HG03439 (cell line): Measurements from ENCODE around the gene TNN.

Experiments
- ATAC-seq: cut with Tn5 transposase; IDR thresholded peaks from one replicate; pipeline ENCODE4 v1.9.1; 2021; ENCODE audit warnings: mild to moderate bottlenecking, moderate library complexity; ENCODE audit not compliant: unreplicated experiment

Gene TNN

GRCh38 chr1:175172503-175172902 is 104.9 kb downstream of the TNN start:
- no peak for ATAC-seq

GRCh38 chr1:175173531-175173930 is 105.9 kb downstream of the TNN start:
- no peak for ATAC-seq

- peak; percentile 59 for ATAC-seq
Measured at GRCh38 chr1:175174309-175175102, 106.9 kb downstream of the TNN start.

- ATAC-seq: no peak
Measured at GRCh38 chr1:175176246-175176645, 108.6 kb downstream of the TNN start.

GRCh38 chr1:175178056-175178455 is 110.4 kb downstream of the TNN start:
- no peak for ATAC-seq

- no peak for ATAC-seq
Measured at GRCh38 chr1:175178456-175178855, 110.8 kb downstream of the TNN start.

- no peak for ATAC-seq
Measured at GRCh38 chr1:175179837-175180590, 112.4 kb downstream of the TNN start.

- no peak for ATAC-seq
Measured at GRCh38 chr1:175182201-175182746, 114.6 kb downstream of the TNN start.

- ATAC-seq: no peak
Measured at GRCh38 chr1:175183586-175183985, 116.0 kb downstream of the TNN start.

- ATAC-seq: no peak
Measured at GRCh38 chr1:175185903-175186302, 118.3 kb downstream of the TNN start.

- ATAC-seq: no peak
Measured at GRCh38 chr1:175186433-175187160, 119.0 kb downstream of the TNN start.

- peak; percentile 55 for ATAC-seq
Measured at GRCh38 chr1:175188936-175189335, 121.3 kb downstream of the TNN start.

GRCh38 chr1:175191659-175192058 is 124.0 kb downstream of the TNN start:
- no peak for ATAC-seq

GRCh38 chr1:175192111-175192629 is 124.5 kb downstream of the TNN start:
- ATAC-seq: no peak

GRCh38 chr1:175192630-175193526 is 125.2 kb downstream of the TNN start, which contains the start of gene KIAA0040:
Gene KIAA0040, minus strand, starts transcription at chr1:175192776. Its CDS starts 31,763 bp downstream, at chr1:175161013.
- ATAC-seq: peak; percentile 48

GRCh38 chr1:175193527-175193910 is 125.9 kb downstream of the TNN start:
- no peak for ATAC-seq

- ATAC-seq: no peak
Measured at GRCh38 chr1:175195281-175195680, 127.6 kb downstream of the TNN start.

GRCh38 chr1:175195798-175196197 is 128.2 kb downstream of the TNN start:
- no peak for ATAC-seq

- ATAC-seq: no peak
Measured at GRCh38 chr1:175197531-175197930, 129.9 kb downstream of the TNN start.
